Right lobe of liver (tissue), 6 donors: ENCODE measurements around the gene DSCAM. TPM values are rescaled to one million over a fixed set of nuclear protein-coding genes. Genes with fewer than 3 reads are reported as not detected.

Source experiments
- ATAC-seq, 4 donors: fragments of 200-7000 bp; cut with Tn5 transposase; one replicate each; pipeline ENCODE4 v1.9.1; 2020; ENCODE audit warnings: mild to moderate bottlenecking in 4 of 4, moderate library complexity in 4 of 4
- DNase-seq, 3 donors: peaks; one replicate each; pipeline ENCODE4 v3.0.0-alpha.2; 2020
- H3K27ac ChIP-seq, 3 donors: fragments of 200-600 bp; one replicate each; pipeline ENCODE4 v1.8.0; 2022
- H3K27me3 ChIP-seq, 2 donors: fragments of 200-600 bp; one replicate each; pipeline ENCODE4 v1.8.0; 2022
- H3K36me3 ChIP-seq, 4 donors: fragments of 200-600 bp; sonication (generic) in 1 of 4; one replicate each; pipeline versions ENCODE4 v1.5.1 to v1.8.0; 2017 to 2022; ENCODE audit warnings: control low read depth in 1 of 4
- H3K4me1 ChIP-seq, 4 donors: fragments of 200-600 bp; sonication (generic) in 1 of 4; one replicate each; pipeline versions ENCODE4 v1.5.1 to v1.8.0; 2017 to 2022; ENCODE audit warnings: control low read depth in 1 of 4
- H3K4me3 ChIP-seq, 3 donors: fragments of 200-600 bp; one replicate each; pipeline ENCODE4 v1.8.0; 2022
- H3K9me3 ChIP-seq, 4 donors: fragments of 200-600 bp; sonication (generic) in 1 of 4; one replicate each; pipeline versions ENCODE4 v1.5.1 to v1.8.0; 2017 to 2022; ENCODE audit warnings: control low read depth in 1 of 4
- POLR2A ChIP-seq: fragments of 450-650 bp; IDR thresholded peaks from one replicate; pipeline ENCODE4 v1.6.1; 2017; ENCODE audit warnings: antibody characterized with exemption, mild to moderate bottlenecking
- WGBS: methylation state at CpG from one replicate; pipeline ENCODE4 v1.1.6; 2018; ENCODE audit warnings: low coverage, low lambda C conversion rate; ENCODE audit not compliant: insufficient coverage; ENCODE audit errors: missing lambda C conversion rate; 5-methylcytosine and 5-hydroxymethylcytosine counted together
- intact Hi-C, 2 donors: fragments of 100-400 bp; cut with DNase I; formaldehyde crosslinking; loops; one replicate each; pipeline versions ENCODE4 v1.11.2 to v1.14.1; 2022
- total RNA-seq, 6 experiments: library from RNA; depleted of rRNA in 2 of 6; stranded (reverse); fragments of >200 nt in 2 of 6; fragmentation: NEBNext Ultra II Directional in 3 of 6; extraction: Animal tissue kit (Norgen Biotek cat#: 25700) in 3 of 6; gene quantifications; one replicate each; pipeline versions ENCODE4 v1.1.0 to v1.2.4, GENCODE V29; 2016 to 2023
- TF ChIP-seq, protein P1 (sequence below), 4 donors: fragments of 200-600 bp in 3 of 4; fragments of 450-650 bp in 1 of 4; IDR thresholded peaks; one replicate each; pipeline versions ENCODE4 v1.5.1 to v1.8.0; 2016 to 2022; ENCODE audit warnings: antibody characterized with exemption in 4 of 4, mild to moderate bottlenecking in 2 of 4
- donor health status: DM: no; HTN: yes; CAD: no.
- donor health status: DM: no; HTN: no; CAD: no.
- donor health status: DM: no; HTN: no; CAD: no.
- donor health status: DM: no; HTN: yes; CAD: no.
- donor health status: DM: no; HTN: yes; CAD: no.

DSCAM gene
- total RNA-seq, 6 experiments from 2014 or later, result 0.04 to 0.16 (median 0.06) TPM; not detected in 2

DNA sequence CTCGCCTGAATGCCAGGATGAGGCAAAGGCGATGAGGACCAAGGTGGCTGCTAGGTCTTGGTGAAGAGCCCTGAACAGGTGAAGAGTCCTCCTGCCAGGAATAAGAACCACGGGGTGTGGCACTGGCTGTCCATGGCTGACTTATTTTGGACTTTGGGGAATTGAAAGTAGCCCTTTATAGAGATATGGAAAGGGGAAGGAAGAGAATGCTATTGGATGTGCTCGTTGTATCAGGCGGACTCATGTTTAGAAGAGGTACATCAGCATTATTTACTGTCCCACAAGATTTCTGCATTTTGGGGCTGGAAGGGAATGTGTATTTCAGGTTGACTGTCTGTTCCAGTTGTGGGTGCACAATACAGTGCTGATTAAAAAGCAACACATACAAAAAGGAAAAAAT lies 465.8 kb downstream of the DSCAM start:
- H3K27me3 ChIP-seq, result no peaks in the 10 kb centered on the region
- no peaks in the 10 kb centered on the region for H3K9me3 ChIP-seq
- peaks cover 0 to under 1% (median 0%) of the 10 kb centered on the region in 4 donors for H3K4me1 ChIP-seq
- H3K27ac ChIP-seq, result no peak overlapping the region
- DNase-seq (no peak), ATAC-seq (no peak)
- no peaks in the 10 kb centered on the region for H3K36me3 ChIP-seq
- H3K4me3 ChIP-seq, result no peak overlapping the region
- WGBS, result 65% methylated on average over 5 of the region's 5 CpGs
- TF ChIP-seq, protein P1, sequence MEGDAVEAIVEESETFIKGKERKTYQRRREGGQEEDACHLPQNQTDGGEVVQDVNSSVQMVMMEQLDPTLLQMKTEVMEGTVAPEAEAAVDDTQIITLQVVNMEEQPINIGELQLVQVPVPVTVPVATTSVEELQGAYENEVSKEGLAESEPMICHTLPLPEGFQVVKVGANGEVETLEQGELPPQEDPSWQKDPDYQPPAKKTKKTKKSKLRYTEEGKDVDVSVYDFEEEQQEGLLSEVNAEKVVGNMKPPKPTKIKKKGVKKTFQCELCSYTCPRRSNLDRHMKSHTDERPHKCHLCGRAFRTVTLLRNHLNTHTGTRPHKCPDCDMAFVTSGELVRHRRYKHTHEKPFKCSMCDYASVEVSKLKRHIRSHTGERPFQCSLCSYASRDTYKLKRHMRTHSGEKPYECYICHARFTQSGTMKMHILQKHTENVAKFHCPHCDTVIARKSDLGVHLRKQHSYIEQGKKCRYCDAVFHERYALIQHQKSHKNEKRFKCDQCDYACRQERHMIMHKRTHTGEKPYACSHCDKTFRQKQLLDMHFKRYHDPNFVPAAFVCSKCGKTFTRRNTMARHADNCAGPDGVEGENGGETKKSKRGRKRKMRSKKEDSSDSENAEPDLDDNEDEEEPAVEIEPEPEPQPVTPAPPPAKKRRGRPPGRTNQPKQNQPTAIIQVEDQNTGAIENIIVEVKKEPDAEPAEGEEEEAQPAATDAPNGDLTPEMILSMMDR (IDR thresholded peaks at IDR 0.05), result no peak
- TF ChIP-seq POLR2A, result no peak
- intact Hi-C loops, result no loop called here

GRCh38 chr21:40379881-40380810 lies 466.8 kb downstream of the DSCAM start:
- intact Hi-C loops, result no loop called here
- Histone ChIP-seq H3K27me3 (no peaks in the 10 kb centered on the region), H3K4me3 (no peak overlapping the region), H3K27ac (no peak overlapping the region), H3K4me1 (no peaks in the 10 kb centered on the region), H3K36me3 (no peaks in the 10 kb centered on the region), H3K9me3 (no peaks in the 10 kb centered on the region)
- TF ChIP-seq POLR2A, result no peak
- TF ChIP-seq, protein P1 (IDR thresholded peaks at IDR 0.05), result no peak
- ATAC-seq, result no peak
- WGBS, result 67% methylated on average over 11 of the region's 11 CpGs
- no peak for DNase-seq

DNA sequence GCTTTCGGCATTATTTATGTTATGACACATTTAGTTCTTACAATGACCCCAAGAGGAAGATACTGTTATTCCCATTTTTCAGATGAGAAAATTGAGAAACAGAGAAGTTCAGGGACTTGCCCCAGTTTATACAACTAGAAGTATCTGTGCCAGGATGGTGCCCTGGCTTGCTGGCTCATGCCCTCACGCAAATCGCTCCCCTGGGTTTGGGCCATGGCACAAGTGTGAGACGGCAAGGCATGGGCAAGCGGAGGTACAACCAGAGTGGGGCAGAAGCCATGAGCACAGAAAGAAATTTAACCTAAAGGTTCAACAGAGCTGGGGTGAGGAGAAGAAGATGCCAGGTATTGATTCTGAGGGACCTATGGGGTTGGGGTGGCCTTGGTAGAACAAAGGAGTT lies 469.8 kb downstream of the DSCAM start:
- ATAC-seq, result no peak

GRCh38 chr21:40373761-40374160 lies 473.2 kb downstream of the DSCAM start:
- intact Hi-C loops, result no loop called here
- H3K27ac ChIP-seq, result no peak overlapping the region
- TF ChIP-seq, protein P1 (IDR thresholded peaks at IDR 0.05), result no peak
- no peak for TF ChIP-seq POLR2A
- WGBS, result 27% methylated on average over 2 of the region's 2 CpGs
- H3K36me3 ChIP-seq, result no peaks in the 10 kb centered on the region
- ATAC-seq (no peak), DNase-seq (no peak)
- H3K4me1 ChIP-seq, result no peaks in the 10 kb centered on the region
- no peaks in the 10 kb centered on the region for H3K9me3 ChIP-seq
- no peak overlapping the region for H3K4me3 ChIP-seq
- H3K27me3 ChIP-seq, result no peaks in the 10 kb centered on the region

More for the DNA sequence above, 469.8 kb downstream of the DSCAM start:
- Histone ChIP-seq H3K27ac (no peak overlapping the region), H3K36me3 (no peaks in the 10 kb centered on the region), H3K4me1 (no peaks in the 10 kb centered on the region), H3K9me3 (no peaks in the 10 kb centered on the region), H3K4me3 (no peak overlapping the region), H3K27me3 (no peaks in the 10 kb centered on the region)
- no peak for TF ChIP-seq POLR2A
- TF ChIP-seq, protein P1 (IDR thresholded peaks at IDR 0.05), result no peak
- intact Hi-C loops, result no loop called here
- WGBS, result 83% methylated on average over 5 of the region's 5 CpGs
- no peak for DNase-seq
